ENCODE data around the gene USF2.
"Not testable (repeated sequence)": the region's sequence is repeated elsewhere in the genome, so short reads cannot be mapped to it uniquely, and the experiment has no call there.

Gene USF2

DNA sequence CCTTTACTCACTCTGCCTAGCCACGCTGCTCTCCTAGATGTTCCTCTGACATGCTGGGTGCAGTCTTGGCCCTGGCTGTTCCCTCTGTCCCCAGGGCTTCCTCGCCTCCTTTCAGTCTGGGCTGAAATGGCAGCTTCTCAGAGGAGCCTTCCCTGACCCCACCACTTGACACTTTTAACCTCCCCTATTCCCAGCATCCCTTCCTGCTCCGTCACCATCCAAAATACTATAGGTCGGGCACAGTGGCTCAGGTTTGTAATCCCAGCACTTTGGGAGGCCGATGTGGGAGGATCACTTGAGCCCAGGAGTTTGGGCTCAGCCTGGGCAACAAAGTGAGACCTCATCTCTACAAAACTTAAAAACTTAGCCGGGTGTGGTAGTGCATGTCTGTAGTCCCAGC is 42.8 kb upstream of the USF2 start:
- no peaks in the 10 kb centered on the region for H3K27me3 ChIP-seq (ENCODE audit: control insufficient read depth, insufficient read depth, low read length)
- WGBS (ENCODE audit: insufficient coverage, insufficient read length), result no CpG with 5 or more reads among the region's 6 CpGs
- peaks cover 2% of the 10 kb centered on the region; the same call in 1 of the 2 replicates for H3K4me1 ChIP-seq (ENCODE audit: control insufficient read depth, insufficient read depth, low read length)
- H3K9me3 ChIP-seq (ENCODE audit: control insufficient read depth, insufficient read depth, low read length), result no peaks in the 10 kb centered on the region
- no peak overlapping the region for H3K27ac ChIP-seq (ENCODE audit: low read length)
- no peak overlapping the region for H3K4me3 ChIP-seq (ENCODE audit: low read length)
- no peak for DNase-seq (ENCODE audit: low read depth, low spot score)
- H3K36me3 ChIP-seq (ENCODE audit: control insufficient read depth, insufficient read depth, low read length), result no peaks in the 10 kb centered on the region

DNA sequence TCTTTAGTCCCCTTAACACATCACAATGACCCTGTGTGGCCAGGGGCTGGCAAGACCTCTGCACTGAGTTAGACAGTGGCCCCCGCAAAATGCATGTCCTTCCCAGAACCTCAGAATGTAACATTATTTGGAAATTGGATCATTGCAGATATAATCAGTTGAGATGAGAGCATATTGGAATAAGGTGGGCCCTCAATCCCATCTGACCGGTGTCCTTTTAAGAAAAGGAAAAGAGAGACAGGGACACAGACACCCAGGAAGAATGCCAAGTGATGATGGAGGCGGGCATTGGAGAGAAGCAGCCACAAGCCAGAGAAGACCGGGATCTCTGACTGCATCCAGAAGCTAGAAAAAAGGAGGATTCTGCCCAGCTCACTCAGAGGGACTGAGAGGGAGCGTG is 42.0 kb upstream of the USF2 start:
- no peaks in the 10 kb centered on the region for H3K27me3 ChIP-seq (ENCODE audit: control insufficient read depth, insufficient read depth, low read length)
- no peak for DNase-seq (ENCODE audit: low read depth, low spot score)
- H3K27ac ChIP-seq (ENCODE audit: low read length), result no peak overlapping the region
- no CpG with 5 or more reads among the region's 5 CpGs for WGBS (ENCODE audit: insufficient coverage, insufficient read length)
- H3K4me3 ChIP-seq (ENCODE audit: low read length), result no peak overlapping the region
- no peaks in the 10 kb centered on the region for H3K9me3 ChIP-seq (ENCODE audit: control insufficient read depth, insufficient read depth, low read length)
- H3K36me3 ChIP-seq (ENCODE audit: control insufficient read depth, insufficient read depth, low read length), result no peaks in the 10 kb centered on the region
- H3K4me1 ChIP-seq (ENCODE audit: control insufficient read depth, insufficient read depth, low read length), result peaks cover 2% of the 10 kb centered on the region; the same call in 1 of the 2 replicates

DNA sequence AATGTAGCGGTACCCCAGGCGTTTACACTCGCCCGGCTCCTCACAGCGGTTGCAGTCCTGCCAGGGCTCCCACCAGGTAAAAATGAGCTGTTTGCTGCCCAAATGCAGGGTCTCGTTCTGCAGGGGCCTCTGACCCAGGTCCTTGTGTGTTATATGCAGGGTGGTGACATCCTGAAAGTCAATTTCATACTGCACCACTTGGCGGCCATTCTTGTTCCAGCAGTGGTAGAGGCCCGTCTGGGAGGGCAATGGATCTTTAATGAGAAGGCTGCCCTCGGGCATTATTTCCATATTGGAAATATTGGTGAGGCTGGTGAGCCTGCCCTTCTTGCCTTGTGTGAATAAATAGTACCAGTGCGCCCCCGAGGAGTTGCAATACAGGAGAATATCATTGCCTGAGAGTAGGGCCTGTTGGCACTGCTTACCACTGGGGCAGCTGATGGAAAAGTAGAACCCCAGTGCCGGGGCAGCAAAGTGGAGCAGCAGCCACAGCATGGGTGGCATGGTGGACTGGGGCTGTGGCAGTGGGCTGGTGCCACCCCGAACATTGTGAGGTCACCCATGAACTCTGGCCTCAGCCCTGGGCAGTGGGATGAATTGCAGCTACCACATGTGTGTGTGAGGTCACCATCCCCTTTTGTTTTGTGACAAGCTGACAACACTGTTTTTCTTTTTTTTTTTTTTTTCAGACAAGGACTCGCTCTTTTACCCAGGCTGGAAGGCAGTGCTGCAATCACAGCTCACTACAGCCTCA is 40.4 kb upstream of the USF2 start, which contains the start of gene FAM187B:
TSS of gene FAM187B (minus strand) at position 563 of the 754 bp plus-strand sequence. CDS start at position 504, 59 bp downstream.
- no peaks in the 10 kb centered on the region for H3K27me3 ChIP-seq (ENCODE audit: control insufficient read depth, insufficient read depth, low read length)
- no peaks in the 10 kb centered on the region for H3K9me3 ChIP-seq (ENCODE audit: control insufficient read depth, insufficient read depth, low read length)
- H3K27ac ChIP-seq (ENCODE audit: low read length), result no peak within 1 kb of the TSS
- DNase-seq (ENCODE audit: low read depth, low spot score), result no peak
- H3K4me1 ChIP-seq (ENCODE audit: control insufficient read depth, insufficient read depth, low read length), result peaks cover 2% of the 10 kb centered on the region; the same call in 1 of the 2 replicates
- no peak within 1 kb of the TSS for H3K4me3 ChIP-seq (ENCODE audit: low read length)
- no CpG with 5 or more reads among the region's 14 CpGs for WGBS (ENCODE audit: insufficient coverage, insufficient read length)
- H3K36me3 ChIP-seq (ENCODE audit: control insufficient read depth, insufficient read depth, low read length), result no peaks in the 10 kb centered on the region

DNA sequence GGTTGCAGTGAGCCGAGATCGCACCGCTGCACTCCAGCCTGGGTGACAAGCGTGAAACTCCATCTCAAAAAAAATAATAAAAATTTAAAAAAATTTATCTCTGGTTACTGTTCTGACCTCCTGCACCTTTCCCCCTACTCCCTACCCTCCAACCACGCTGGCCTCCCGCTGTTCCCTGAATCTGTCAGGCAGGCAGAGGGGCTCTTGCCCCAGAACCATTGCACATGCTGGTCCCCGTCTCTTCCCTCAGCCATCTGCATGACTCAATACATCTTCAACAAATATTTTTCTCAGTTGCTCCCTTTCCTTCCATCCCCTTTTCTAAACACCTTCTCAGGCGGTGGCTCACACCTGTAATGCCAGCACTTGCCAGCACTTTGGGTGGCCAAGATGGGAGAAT is 39.2 kb upstream of the USF2 start:
- Histone ChIP-seq H3K36me3 (ENCODE audit: control insufficient read depth, insufficient read depth, low read length) (no peaks in the 10 kb centered on the region), H3K4me1 (ENCODE audit: control insufficient read depth, insufficient read depth, low read length) (peaks cover 2% of the 10 kb centered on the region; the same call in 1 of the 2 replicates), H3K4me3 (ENCODE audit: low read length) (no peak overlapping the region), H3K27me3 (ENCODE audit: control insufficient read depth, insufficient read depth, low read length) (no peaks in the 10 kb centered on the region), H3K27ac (ENCODE audit: low read length) (no peak overlapping the region), H3K9me3 (ENCODE audit: control insufficient read depth, insufficient read depth, low read length) (no peaks in the 10 kb centered on the region)
- DNase-seq (ENCODE audit: low read depth, low spot score), result no peak
- WGBS (ENCODE audit: insufficient coverage, insufficient read length), result no CpG with 5 or more reads among the region's 8 CpGs

DNA sequence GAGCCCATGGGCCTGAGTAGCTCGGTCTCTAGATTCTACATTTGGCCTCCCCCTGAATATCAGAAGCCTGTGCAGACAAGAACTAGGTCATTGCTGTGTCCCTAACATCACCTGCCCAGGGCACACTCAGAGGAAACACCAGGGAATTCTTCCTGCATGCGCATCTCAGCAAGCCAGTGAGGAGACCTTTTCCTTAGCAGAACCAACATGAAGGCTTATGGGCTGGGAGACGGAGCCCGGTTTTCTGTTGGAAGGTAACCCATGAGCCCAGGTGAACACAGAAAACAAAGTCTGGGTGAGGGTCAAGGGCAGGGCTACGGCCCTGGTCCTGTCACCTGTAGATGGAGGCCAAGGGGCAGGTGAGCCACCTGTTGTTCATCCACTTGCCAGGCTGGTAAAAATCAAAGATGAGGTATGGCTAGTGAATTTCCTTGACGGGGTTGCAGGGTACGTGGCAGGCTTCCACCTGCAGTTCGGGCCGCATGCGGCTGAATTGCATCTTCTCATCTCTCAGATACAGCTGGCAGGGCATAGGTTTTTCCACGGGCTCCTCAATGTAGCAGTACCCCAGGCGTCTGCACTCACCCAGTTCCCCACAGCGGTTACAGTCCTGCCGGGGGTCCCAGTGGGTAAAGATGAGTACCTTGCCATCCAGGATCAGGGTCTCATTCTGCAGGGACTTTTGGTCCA is 36.7 kb upstream of the USF2 start:
- no CpG with 5 or more reads among the region's 14 CpGs for WGBS (ENCODE audit: insufficient coverage, insufficient read length)
- H3K36me3 ChIP-seq (ENCODE audit: control insufficient read depth, insufficient read depth, low read length), result no peaks in the 10 kb centered on the region
- H3K27ac ChIP-seq (ENCODE audit: low read length), result no peak overlapping the region
- no peaks in the 10 kb centered on the region for H3K27me3 ChIP-seq (ENCODE audit: control insufficient read depth, insufficient read depth, low read length)
- H3K9me3 ChIP-seq (ENCODE audit: control insufficient read depth, insufficient read depth, low read length), result no peaks in the 10 kb centered on the region
- no peaks in the 10 kb centered on the region for H3K4me1 ChIP-seq (ENCODE audit: control insufficient read depth, insufficient read depth, low read length)
- H3K4me3 ChIP-seq (ENCODE audit: low read length), result no peak overlapping the region
- DNase-seq (ENCODE audit: low read depth, low spot score), result no peak

DNA sequence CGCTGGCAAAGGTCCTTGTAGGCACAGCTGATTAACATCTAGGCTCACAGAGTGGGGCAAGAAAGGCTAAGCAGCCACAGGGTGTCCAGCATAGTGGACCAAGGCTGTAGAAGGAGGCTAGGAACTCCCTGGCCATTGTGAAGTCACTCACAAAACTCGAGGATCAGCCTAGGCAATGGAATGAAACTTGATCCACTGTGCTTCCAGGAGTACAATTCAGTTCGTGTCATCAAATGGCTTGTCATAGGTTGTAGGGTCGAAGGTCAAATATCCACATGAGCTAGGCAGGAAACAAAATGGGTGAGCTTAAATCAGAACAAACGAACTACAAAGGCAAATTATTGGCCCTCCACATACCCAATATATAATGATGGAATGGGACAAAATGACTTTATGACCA is 35.9 kb upstream of the USF2 start:
- no peaks in the 10 kb centered on the region for H3K4me1 ChIP-seq (ENCODE audit: control insufficient read depth, insufficient read depth, low read length)
- whole genome bisulfite sequencing (ENCODE audit: insufficient coverage, insufficient read length), result no CpG with 5 or more reads among the region's 5 CpGs
- H3K36me3 ChIP-seq (ENCODE audit: control insufficient read depth, insufficient read depth, low read length), result no peaks in the 10 kb centered on the region
- H3K27me3 ChIP-seq (ENCODE audit: control insufficient read depth, insufficient read depth, low read length), result no peaks in the 10 kb centered on the region
- H3K4me3 ChIP-seq (ENCODE audit: low read length), result no peak overlapping the region
- DNase-seq (ENCODE audit: low read depth, low spot score), result no peak
- H3K27ac ChIP-seq (ENCODE audit: low read length), result no peak overlapping the region
- no peaks in the 10 kb centered on the region for H3K9me3 ChIP-seq (ENCODE audit: control insufficient read depth, insufficient read depth, low read length)

DNA sequence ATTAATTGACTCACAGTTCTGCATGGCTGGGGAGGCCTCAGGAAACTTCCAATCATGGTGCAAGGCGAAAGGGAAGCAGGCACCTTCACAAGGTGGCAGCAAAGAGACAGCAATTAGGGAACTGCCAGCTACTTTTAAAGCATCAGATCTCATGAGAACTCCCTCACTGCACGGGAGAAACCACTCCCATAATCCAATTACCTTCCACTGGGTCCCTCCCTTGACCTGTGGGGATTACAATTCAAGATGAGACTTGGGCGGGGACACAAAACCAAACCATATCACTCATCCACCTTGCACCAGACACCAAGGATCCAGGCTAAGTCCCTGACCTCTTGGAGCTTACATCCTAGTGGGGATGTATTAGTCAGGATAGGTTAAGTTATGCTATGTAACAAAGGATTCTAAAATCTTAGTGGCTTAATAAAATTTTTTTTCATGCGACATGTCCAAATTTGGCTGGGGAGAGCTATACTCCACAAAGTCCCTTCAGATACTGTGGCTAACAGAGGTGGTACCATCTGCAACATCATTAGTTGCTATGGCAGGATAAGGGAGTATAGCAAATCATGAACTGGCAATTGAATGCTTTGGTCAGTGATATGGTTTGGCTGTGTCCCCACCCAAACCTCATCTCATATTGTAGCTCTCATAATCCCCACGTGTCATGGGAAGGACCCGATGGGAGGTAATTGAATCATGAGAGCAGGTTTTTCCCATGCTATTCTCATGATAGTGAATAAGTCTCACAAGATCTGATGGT is 31.9 kb upstream of the USF2 start:
- Histone ChIP-seq H3K9me3 (ENCODE audit: control insufficient read depth, insufficient read depth, low read length) (no peaks in the 10 kb centered on the region), H3K27ac (ENCODE audit: low read length) (no peak overlapping the region), H3K4me1 (ENCODE audit: control insufficient read depth, insufficient read depth, low read length) (no peaks in the 10 kb centered on the region), H3K36me3 (ENCODE audit: control insufficient read depth, insufficient read depth, low read length) (no peaks in the 10 kb centered on the region), H3K27me3 (ENCODE audit: control insufficient read depth, insufficient read depth, low read length) (no peaks in the 10 kb centered on the region), H3K4me3 (ENCODE audit: low read length) (no peak overlapping the region)
- DNase-seq (ENCODE audit: low read depth, low spot score), result no peak
- WGBS (ENCODE audit: insufficient coverage, insufficient read length), result no CpG with 5 or more reads among the region's 6 CpGs

DNA sequence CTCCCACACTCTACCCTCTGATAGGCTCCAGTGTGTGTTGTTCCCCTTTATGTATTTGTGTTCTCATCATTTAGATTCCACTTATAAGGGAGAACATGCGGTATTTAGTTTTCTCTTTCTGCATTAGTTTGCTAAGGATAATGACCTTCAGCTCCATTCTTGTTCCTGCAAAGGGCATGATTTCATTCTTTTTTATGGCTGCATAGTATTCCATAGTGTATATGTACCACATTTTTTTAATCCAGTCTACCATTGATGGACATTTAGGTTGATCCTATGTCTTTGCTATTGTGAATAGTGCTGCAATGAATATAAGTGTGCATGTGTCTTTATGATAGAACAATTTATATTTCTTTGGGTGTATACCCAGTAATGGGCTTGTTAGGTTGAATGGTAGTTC is 29.2 kb upstream of the USF2 start:
- H3K9me3 ChIP-seq (ENCODE audit: control insufficient read depth, insufficient read depth, low read length); DNase-seq (ENCODE audit: low read depth, low spot score); H3K4me1 ChIP-seq (ENCODE audit: control insufficient read depth, insufficient read depth, low read length); H3K27ac ChIP-seq (ENCODE audit: low read length); H3K36me3 ChIP-seq (ENCODE audit: control insufficient read depth, insufficient read depth, low read length); H3K27me3 ChIP-seq (ENCODE audit: control insufficient read depth, insufficient read depth, low read length); H3K4me3 ChIP-seq (ENCODE audit: low read length): not testable (repeated sequence)
- WGBS (ENCODE audit: insufficient coverage, insufficient read length), result no CpG with 5 or more reads among the region's 1 CpG

DNA sequence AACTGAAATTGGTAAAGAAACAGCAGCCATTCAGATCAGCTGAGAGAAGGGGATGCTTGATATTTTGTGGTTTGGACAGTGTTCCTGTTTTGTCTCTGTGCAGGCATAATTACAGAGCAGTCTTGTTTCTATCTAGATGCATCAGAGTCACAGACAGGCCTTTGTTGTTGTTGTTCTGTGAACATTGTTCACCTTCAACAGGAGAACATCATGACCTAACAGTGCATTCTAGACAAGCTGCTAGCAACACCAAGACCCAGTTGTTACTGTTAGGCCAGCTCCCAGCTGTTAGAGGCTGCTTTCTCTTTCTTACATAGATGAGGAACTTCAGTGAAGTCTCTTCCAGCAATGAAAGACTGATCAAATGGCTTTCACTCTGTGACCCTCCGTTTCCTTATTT is 28.4 kb upstream of the USF2 start:
- Histone ChIP-seq H3K4me1 (ENCODE audit: control insufficient read depth, insufficient read depth, low read length) (no peaks in the 10 kb centered on the region), H3K36me3 (ENCODE audit: control insufficient read depth, insufficient read depth, low read length) (no peaks in the 10 kb centered on the region), H3K9me3 (ENCODE audit: control insufficient read depth, insufficient read depth, low read length) (no peaks in the 10 kb centered on the region), H3K27me3 (ENCODE audit: control insufficient read depth, insufficient read depth, low read length) (no peaks in the 10 kb centered on the region), H3K27ac (ENCODE audit: low read length) (no peak overlapping the region), H3K4me3 (ENCODE audit: low read length) (no peak overlapping the region)
- no peak for DNase-seq (ENCODE audit: low read depth, low spot score)
- WGBS (ENCODE audit: insufficient coverage, insufficient read length), result no CpG with 5 or more reads among the region's 1 CpG

DNA sequence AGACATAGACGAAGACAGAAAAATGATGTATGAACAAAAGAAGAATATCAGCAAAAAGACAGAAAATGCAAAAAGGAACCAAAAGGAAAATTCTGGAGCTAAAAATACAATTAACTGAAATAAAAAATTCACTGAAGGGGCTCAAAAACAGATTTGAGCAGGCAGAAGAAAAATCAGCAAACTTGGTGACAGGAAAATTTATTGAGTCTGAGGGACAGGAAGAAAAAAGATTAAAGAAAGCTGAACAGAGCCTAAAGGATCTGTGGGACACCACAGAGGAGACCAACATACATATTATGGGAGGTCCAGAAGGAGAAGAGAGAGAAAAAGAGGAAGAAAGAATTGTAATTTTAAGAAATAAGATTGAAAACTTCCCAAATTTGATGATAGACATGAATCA is 27.3 kb upstream of the USF2 start:
- no peak for DNase-seq (ENCODE audit: low read depth, low spot score)
- WGBS (ENCODE audit: insufficient coverage, insufficient read length), result no CpG with 5 or more reads among the region's 1 CpG
- Histone ChIP-seq H3K36me3 (ENCODE audit: control insufficient read depth, insufficient read depth, low read length) (no peaks in the 10 kb centered on the region), H3K4me3 (ENCODE audit: low read length) (no peak overlapping the region), H3K27ac (ENCODE audit: low read length) (no peak overlapping the region), H3K4me1 (ENCODE audit: control insufficient read depth, insufficient read depth, low read length) (no peaks in the 10 kb centered on the region), H3K9me3 (ENCODE audit: control insufficient read depth, insufficient read depth, low read length) (no peaks in the 10 kb centered on the region), H3K27me3 (ENCODE audit: control insufficient read depth, insufficient read depth, low read length) (no peaks in the 10 kb centered on the region)

Measured in iPS DF 6.9 (cell line).